Neural cell (in vitro differentiated cells): Measurements from ENCODE around the gene PIP4K2A. TPM values are rescaled to one million over a fixed set of nuclear protein-coding genes. Genes with fewer than 3 reads are reported as not detected.

Experiments used
- H2AFZ ChIP-seq: fragments of 200-600, 300-800 bp; sonication (generic), shearing (Covaris generic); 2 replicates; pipeline ENCODE4 v1.6.0; 2014; ENCODE audit warnings: low read depth, mild to moderate bottlenecking, antibody characterized with exemption, low read length, moderate library complexity
- H3F3A ChIP-seq: fragments of 200-600 bp; shearing (Covaris generic); 2 replicates; pipeline ENCODE4 v1.6.1; 2016; ENCODE audit warnings: mild to moderate bottlenecking, moderate library complexity, mixed read lengths, antibody characterized with exemption, low read length; ENCODE audit not compliant: insufficient read depth, poor library complexity, severe bottlenecking
- H3K27ac ChIP-seq: fragments of 200-600, 300-800 bp; sonication (generic), shearing (Covaris generic); 2 replicates; pipeline ENCODE4 v1.5.1; 2014; ENCODE audit warnings: mild to moderate bottlenecking, low read length, moderate library complexity
- H3K27me3 ChIP-seq: fragments of 300-800, 200-600 bp; sonication (generic), shearing (Covaris generic); 2 replicates; pipeline ENCODE4 v1.6.0; 2014; ENCODE audit warnings: mild to moderate bottlenecking, low read depth, low read length, moderate library complexity; ENCODE audit not compliant: insufficient read depth
- H3K36me3 ChIP-seq: fragments of 300-800, 200-600 bp; sonication (generic), shearing (Covaris generic); 2 replicates; pipeline ENCODE4 v1.5.1; 2014; ENCODE audit warnings: mild to moderate bottlenecking, antibody characterized with exemption, low read length, moderate library complexity; ENCODE audit not compliant: insufficient read depth
- H3K4me2 ChIP-seq: fragments of 300-800, 200-600 bp; sonication (generic), shearing (Covaris generic); 2 replicates; pipeline ENCODE4 v1.6.0; 2014; ENCODE audit warnings: mild to moderate bottlenecking, low read length
- H3K4me3 ChIP-seq: fragments of 300-800, 200-600 bp; sonication (generic), shearing (Covaris generic); 2 replicates; pipeline ENCODE4 v1.5.1; 2014; ENCODE audit warnings: mild to moderate bottlenecking, low read length, moderate library complexity
- H3K79me2 ChIP-seq: fragments of 200-600 bp; shearing (Covaris generic); replicated peaks from 2 replicates; pipeline ENCODE4 v1.6.0; 2014; ENCODE audit warnings: mild to moderate bottlenecking, low read length, moderate library complexity; ENCODE audit not compliant: insufficient read depth
- H3K9ac ChIP-seq: fragments of 300-800, 200-600 bp; sonication (generic), shearing (Covaris generic); 2 replicates; pipeline ENCODE4 v1.6.1; 2016; ENCODE audit warnings: mild to moderate bottlenecking, low read length, mixed read lengths
- H3K9me2 ChIP-seq: fragments of 200-600 bp; shearing (Covaris generic); 2 replicates; pipeline ENCODE4 v1.6.1; 2016; ENCODE audit warnings: mild to moderate bottlenecking, low read length, mixed read lengths; ENCODE audit not compliant: insufficient read depth
- H3K9me3 ChIP-seq: fragments of 200-600, 300-800 bp; sonication (generic), shearing (Covaris generic); 2 replicates; pipeline ENCODE4 v1.6.1; 2016; ENCODE audit warnings: mild to moderate bottlenecking, mixed run types, low read length, moderate library complexity, mixed read lengths
- H4K20me1 ChIP-seq: fragments of 200-600 bp; shearing (Covaris generic); 2 replicates; pipeline ENCODE4 v1.6.1; 2016; ENCODE audit warnings: mild to moderate bottlenecking, mixed run types; ENCODE audit not compliant: insufficient read depth
- EP300 ChIP-seq: fragments of 450-650 bp; conservative IDR thresholded peaks from 2 replicates; pipeline ENCODE4 v1.6.1; 2014; ENCODE audit warnings: antibody characterized with exemption, mild to moderate bottlenecking, moderate library complexity; ENCODE audit not compliant: poor library complexity, severe bottlenecking
- EZH2 ChIP-seq: fragments of 200-600, 300-800 bp; shearing (Covaris generic), sonication (generic); IDR thresholded peaks from 2 replicates; pipeline ENCODE4 v1.6.1; 2014; ENCODE audit warnings: antibody characterized with exemption, low read length, borderline replicate concordance, mild to moderate bottlenecking; ENCODE audit not compliant: insufficient read depth, poor library complexity, severe bottlenecking
- MXI1 ChIP-seq: fragments of 450-650 bp; conservative IDR thresholded peaks from 2 replicates; pipeline ENCODE4 v1.6.1; 2014; ENCODE audit warnings: antibody characterized with exemption, mild to moderate bottlenecking; ENCODE audit not compliant: poor library complexity, severe bottlenecking
- POLR2AphosphoS5 ChIP-seq: IDR thresholded peaks from 2 replicates; pipeline ENCODE4 v1.6.1; 2012
- RAD21 ChIP-seq: fragments of 450-650 bp; conservative IDR thresholded peaks from 2 replicates; pipeline ENCODE4 v1.6.1; 2014; ENCODE audit warnings: antibody characterized with exemption, mild to moderate bottlenecking, moderate library complexity
- REST ChIP-seq: IDR thresholded peaks from 2 replicates; pipeline ENCODE4 v1.6.1; 2012; ENCODE audit warnings: borderline replicate concordance
- SMC3 ChIP-seq: fragments of 450-650 bp; conservative IDR thresholded peaks from 2 replicates; pipeline ENCODE4 v1.6.1; 2014; ENCODE audit warnings: antibody characterized with exemption, mild to moderate bottlenecking, moderate library complexity; ENCODE audit not compliant: poor library complexity
- TAF1 ChIP-seq: IDR thresholded peaks from 2 replicates; pipeline ENCODE4 v1.6.1; 2012; ENCODE audit warnings: low read depth
- polyA plus RNA-seq: library from polyadenylated mRNA; depleted of rRNA; stranded (reverse); fragments of >200 nt; gene quantifications from 2 replicates; pipeline ENCODE4 v1.2.3, GENCODE V29; 2014
- TF ChIP-seq, protein P1 (sequence below): fragments of 450-650 bp; IDR thresholded peaks from 2 replicates; pipeline ENCODE4 v1.5.1; 2014; ENCODE audit warnings: antibody characterized with exemption, mild to moderate bottlenecking, moderate library complexity; ENCODE audit not compliant: poor library complexity, severe bottlenecking

PIP4K2A gene
- polyA plus RNA-seq, 1 donor from 2014 or later: 12.6 TPM

- no peaks in the 10 kb centered on the region for H3K79me2 ChIP-seq
Measured at GRCh38 chr10:22610610-22611009, 103.8 kb downstream of the PIP4K2A start.

DNA sequence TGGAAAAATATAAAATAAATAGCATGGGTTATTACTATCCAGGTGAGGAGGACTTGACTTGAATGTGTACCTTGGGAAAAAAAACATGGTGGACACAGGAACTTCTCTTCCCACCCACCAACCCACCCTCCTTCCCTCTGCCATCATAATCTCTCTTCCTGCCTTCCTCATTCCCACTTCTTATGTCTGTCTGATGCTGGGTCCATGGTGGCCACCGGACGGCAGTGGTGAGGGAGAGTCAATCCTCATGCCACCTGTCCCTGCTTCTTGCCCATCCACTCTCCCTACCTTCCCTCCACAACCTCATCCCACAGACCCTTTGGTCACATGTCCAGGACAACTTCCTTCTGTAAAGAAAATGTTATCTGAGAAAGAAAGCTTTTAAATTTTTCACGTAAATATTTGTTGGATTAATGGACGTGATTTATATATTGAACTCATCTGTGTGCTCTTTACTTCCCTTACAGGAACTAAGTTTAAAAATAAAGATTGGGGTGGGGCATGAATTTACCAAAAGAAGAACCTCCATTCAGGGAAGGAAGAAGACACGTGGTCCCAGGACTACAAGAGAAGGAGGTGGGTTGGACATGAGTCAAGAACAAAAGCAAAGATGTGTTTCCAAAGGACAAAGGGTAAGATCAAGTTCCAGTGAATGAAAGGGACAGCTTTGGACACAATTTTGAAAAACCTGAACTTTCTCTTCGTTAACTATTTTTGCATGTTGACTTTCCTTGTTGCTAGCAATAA, 104.5 kb downstream of the PIP4K2A start:
- Histone ChIP-seq H3K4me3 (no peak overlapping the region), H3K27me3 (no peaks in the 10 kb centered on the region), H2AFZ (no peak overlapping the region), H3K27ac (no peak overlapping the region), H3K36me3 (no peaks in the 10 kb centered on the region), H3K4me2 (no peak overlapping the region), H3F3A (no peaks in the 10 kb centered on the region), H3K9ac (no peak overlapping the region), H3K9me3 (no peaks in the 10 kb centered on the region), H3K9me2 (no peaks in the 10 kb centered on the region), H4K20me1 (no peaks in the 10 kb centered on the region), H3K79me2 (no peaks in the 10 kb centered on the region)
- TF ChIP-seq MXI1 (no peak), EP300 (no peak), POLR2AphosphoS5 (no peak), RAD21 (no peak), TAF1 (no peak), REST (no peak), SMC3 (no peak), EZH2 (no peak)
- TF ChIP-seq, protein P1, sequence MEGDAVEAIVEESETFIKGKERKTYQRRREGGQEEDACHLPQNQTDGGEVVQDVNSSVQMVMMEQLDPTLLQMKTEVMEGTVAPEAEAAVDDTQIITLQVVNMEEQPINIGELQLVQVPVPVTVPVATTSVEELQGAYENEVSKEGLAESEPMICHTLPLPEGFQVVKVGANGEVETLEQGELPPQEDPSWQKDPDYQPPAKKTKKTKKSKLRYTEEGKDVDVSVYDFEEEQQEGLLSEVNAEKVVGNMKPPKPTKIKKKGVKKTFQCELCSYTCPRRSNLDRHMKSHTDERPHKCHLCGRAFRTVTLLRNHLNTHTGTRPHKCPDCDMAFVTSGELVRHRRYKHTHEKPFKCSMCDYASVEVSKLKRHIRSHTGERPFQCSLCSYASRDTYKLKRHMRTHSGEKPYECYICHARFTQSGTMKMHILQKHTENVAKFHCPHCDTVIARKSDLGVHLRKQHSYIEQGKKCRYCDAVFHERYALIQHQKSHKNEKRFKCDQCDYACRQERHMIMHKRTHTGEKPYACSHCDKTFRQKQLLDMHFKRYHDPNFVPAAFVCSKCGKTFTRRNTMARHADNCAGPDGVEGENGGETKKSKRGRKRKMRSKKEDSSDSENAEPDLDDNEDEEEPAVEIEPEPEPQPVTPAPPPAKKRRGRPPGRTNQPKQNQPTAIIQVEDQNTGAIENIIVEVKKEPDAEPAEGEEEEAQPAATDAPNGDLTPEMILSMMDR: no peak

More at GRCh38 chr10:22610610-22611009, 103.8 kb downstream of the PIP4K2A start:
- TF ChIP-seq SMC3 (no peak), TAF1 (no peak)
- Histone ChIP-seq H3K36me3 (no peaks in the 10 kb centered on the region), H3K9me2 (no peaks in the 10 kb centered on the region), H3F3A (no peaks in the 10 kb centered on the region), H4K20me1 (no peaks in the 10 kb centered on the region), H3K9me3 (no peaks in the 10 kb centered on the region), H3K4me2 (no peak overlapping the region), H2AFZ (no peak overlapping the region), H3K27me3 (no peaks in the 10 kb centered on the region), H3K27ac (no peak overlapping the region), H3K4me3 (no peak overlapping the region), H3K9ac (no peak overlapping the region)
